Activated naive CD8-positive, alpha-beta T cell (primary cell): Measurements from ENCODE around the gene RNF135.
"Not testable (repeated sequence)": the region's sequence is repeated elsewhere in the genome, so short reads cannot be mapped to it uniquely, and the experiment has no call there.

Source experiments
- H3K27ac Mint-ChIP-seq: one replicate; pipeline ENCODE4 v1.8.0; 2021; ENCODE audit warnings: mixed read lengths
- H3K27me3 Mint-ChIP-seq: one replicate; pipeline ENCODE4 v1.8.0; 2021; ENCODE audit warnings: mixed read lengths
- H3K36me3 Mint-ChIP-seq: one replicate; pipeline ENCODE4 v1.8.0; 2021; ENCODE audit warnings: mixed read lengths
- H3K4me1 Mint-ChIP-seq: one replicate; pipeline ENCODE4 v1.8.0; 2021; ENCODE audit warnings: low read depth, mixed read lengths
- H3K4me3 Mint-ChIP-seq: one replicate; pipeline ENCODE4 v1.8.0; 2021; ENCODE audit warnings: mild to moderate bottlenecking, mixed read lengths
- H3K9me3 Mint-ChIP-seq: one replicate; pipeline ENCODE4 v1.8.0; 2021; ENCODE audit warnings: low read depth, mixed read lengths

The RNF135 gene

GRCh38 chr17:30947796-30948195 lies 23.0 kb upstream of the RNF135 start:
- Mint-ChIP-seq H3K4me3 (no peak overlapping the region), H3K27ac (no peak overlapping the region), H3K27me3 (no peaks in the 10 kb centered on the region), H3K4me1 (no peaks in the 10 kb centered on the region), H3K36me3 (no peaks in the 10 kb centered on the region), H3K9me3 (no peaks in the 10 kb centered on the region)

- Mint-ChIP-seq H3K27me3 (no peaks in the 10 kb centered on the region), H3K36me3 (no peaks in the 10 kb centered on the region), H3K9me3 (no peaks in the 10 kb centered on the region), H3K27ac (no peak overlapping the region), H3K4me1 (no peaks in the 10 kb centered on the region), H3K4me3 (no peak overlapping the region)
These were observed 20.6 kb upstream of the RNF135 start for GRCh38 chr17:30950189-30950588.

- H3K4me1 Mint-ChIP-seq, result no peaks in the 10 kb centered on the region
- H3K9me3 Mint-ChIP-seq, result no peaks in the 10 kb centered on the region
- no peaks in the 10 kb centered on the region for H3K27me3 Mint-ChIP-seq
- H3K27ac Mint-ChIP-seq, result no peak overlapping the region
- no peaks in the 10 kb centered on the region for H3K36me3 Mint-ChIP-seq
- H3K4me3 Mint-ChIP-seq, result no peak overlapping the region
These were observed 20.0 kb upstream of the RNF135 start for GRCh38 chr17:30950669-30951399.

GRCh38 chr17:30952638-30953393 lies 18.0 kb upstream of the RNF135 start:
- Mint-ChIP-seq H3K36me3 (no peaks in the 10 kb centered on the region), H3K4me1 (no peaks in the 10 kb centered on the region), H3K4me3 (no peak overlapping the region), H3K27me3 (no peaks in the 10 kb centered on the region), H3K27ac (no peak overlapping the region), H3K9me3 (no peaks in the 10 kb centered on the region)

- H3K4me3 Mint-ChIP-seq, result no peak overlapping the region
- no peaks in the 10 kb centered on the region for H3K4me1 Mint-ChIP-seq
- peaks cover 3% of the 10 kb centered on the region for H3K27me3 Mint-ChIP-seq
- no peaks in the 10 kb centered on the region for H3K9me3 Mint-ChIP-seq
- H3K27ac Mint-ChIP-seq, result no peak overlapping the region
- no peaks in the 10 kb centered on the region for H3K36me3 Mint-ChIP-seq
These were observed 16.6 kb upstream of the RNF135 start for GRCh38 chr17:30954046-30954830.

- Mint-ChIP-seq H3K27me3 (peaks cover 4% of the 10 kb centered on the region), H3K4me3 (no peak overlapping the region), H3K27ac (no peak overlapping the region), H3K4me1 (no peaks in the 10 kb centered on the region), H3K9me3 (no peaks in the 10 kb centered on the region), H3K36me3 (no peaks in the 10 kb centered on the region)
These were observed 14.0 kb upstream of the RNF135 start for GRCh38 chr17:30956764-30957374.

GRCh38 chr17:30957741-30958140 lies 13.1 kb upstream of the RNF135 start:
- H3K36me3 Mint-ChIP-seq, result no peaks in the 10 kb centered on the region

GRCh38 chr17:30958187-30958586 lies 12.7 kb upstream of the RNF135 start:
- peaks cover 4% of the 10 kb centered on the region for H3K27me3 Mint-ChIP-seq
- H3K9me3 Mint-ChIP-seq, result no peaks in the 10 kb centered on the region
- no peaks in the 10 kb centered on the region for H3K4me1 Mint-ChIP-seq
- H3K27ac Mint-ChIP-seq, result no peak overlapping the region
- no peaks in the 10 kb centered on the region for H3K36me3 Mint-ChIP-seq
- no peak overlapping the region for H3K4me3 Mint-ChIP-seq

More at GRCh38 chr17:30957741-30958140, 13.1 kb upstream of the RNF135 start:
- no peak overlapping the region for H3K4me3 Mint-ChIP-seq
- H3K27ac Mint-ChIP-seq, result no peak overlapping the region
- no peaks in the 10 kb centered on the region for H3K4me1 Mint-ChIP-seq
- no peaks in the 10 kb centered on the region for H3K9me3 Mint-ChIP-seq
- peaks cover 4% of the 10 kb centered on the region for H3K27me3 Mint-ChIP-seq

- Mint-ChIP-seq H3K9me3 (no peaks in the 10 kb centered on the region), H3K4me1 (no peaks in the 10 kb centered on the region), H3K36me3 (no peaks in the 10 kb centered on the region), H3K4me3 (no peak overlapping the region), H3K27me3 (peaks cover 4% of the 10 kb centered on the region), H3K27ac (no peak overlapping the region)
These were observed 9.3 kb upstream of the RNF135 start for GRCh38 chr17:30961209-30962188.

- not testable (repeated sequence) for H3K36me3 Mint-ChIP-seq, H3K27me3 Mint-ChIP-seq
These were observed 6.5 kb upstream of the RNF135 start for GRCh38 chr17:30964312-30964711.

GRCh38 chr17:30964876-30965275 lies 6.0 kb upstream of the RNF135 start:
- no peak overlapping the region for H3K4me3 Mint-ChIP-seq
- no peak overlapping the region for H3K27ac Mint-ChIP-seq
- H3K9me3 Mint-ChIP-seq, result no peaks in the 10 kb centered on the region
- H3K36me3 Mint-ChIP-seq, result no peaks in the 10 kb centered on the region
- H3K4me1 Mint-ChIP-seq, result peaks cover 1% of the 10 kb centered on the region
- H3K27me3 Mint-ChIP-seq, result peaks cover 3% of the 10 kb centered on the region

More at GRCh38 chr17:30964312-30964711, 6.5 kb upstream of the RNF135 start:
- not testable (repeated sequence) for H3K4me3 Mint-ChIP-seq, H3K4me1 Mint-ChIP-seq, H3K27ac Mint-ChIP-seq, H3K9me3 Mint-ChIP-seq

GRCh38 chr17:30965686-30966085 lies 5.2 kb upstream of the RNF135 start:
- Mint-ChIP-seq H3K36me3 (no peaks in the 10 kb centered on the region), H3K27ac (no peak overlapping the region), H3K4me3 (no peak overlapping the region), H3K9me3 (no peaks in the 10 kb centered on the region), H3K4me1 (peaks cover 9% of the 10 kb centered on the region), H3K27me3 (peaks cover 5% of the 10 kb centered on the region)

GRCh38 chr17:30967911-30968310 lies 2.9 kb upstream of the RNF135 start:
- not testable (repeated sequence) for H3K27ac Mint-ChIP-seq, H3K4me3 Mint-ChIP-seq, H3K9me3 Mint-ChIP-seq, H3K36me3 Mint-ChIP-seq, H3K27me3 Mint-ChIP-seq
- H3K4me1 Mint-ChIP-seq, result peaks cover 19% of the 10 kb centered on the region
